HG03354 (cell line): Measurements from ENCODE around the gene RBMY1J.
"Not testable (repeated sequence)": the region's sequence is repeated elsewhere in the genome, so short reads cannot be mapped to it uniquely, and the experiment has no call there.

Experiments
- ATAC-seq: cut with Tn5 transposase; IDR thresholded peaks from one replicate; pipeline ENCODE4 v1.9.1; 2021; ENCODE audit warnings: mild to moderate bottlenecking; ENCODE audit not compliant: unreplicated experiment, poor library complexity, severe bottlenecking

Gene RBMY1J

GRCh38 chrY:22403110-22403509 lies at the start of gene RBMY1J:
RBMY1J (plus strand) TSS chrY:22403410; CDS start chrY:22405448, 2,038 bp downstream.
- ATAC-seq: not testable (repeated sequence)

- no peak for ATAC-seq
These were observed 35.8 kb upstream of the RBMY1J start for GRCh38 chrY:22367416-22367815.

- ATAC-seq: no peak
These were observed 32.6 kb upstream of the RBMY1J start for GRCh38 chrY:22370623-22371022.

- no peak for ATAC-seq
These were observed 29.7 kb upstream of the RBMY1J start for GRCh38 chrY:22373494-22373893.

- not testable (repeated sequence) for ATAC-seq
These were observed 41.6 kb downstream of the RBMY1J start for GRCh38 chrY:22444718-22445396.

- not testable (repeated sequence) for ATAC-seq
These were observed 52.3 kb downstream of the RBMY1J start for GRCh38 chrY:22455522-22455921.

- ATAC-seq: not testable (repeated sequence)
These were observed 58.8 kb downstream of the RBMY1J start for GRCh38 chrY:22461962-22462361.
